Esophagus muscularis mucosa (tissue), 4 donors: ENCODE data around the gene SPOCK3.

ENCODE experiments used
- EP300 ChIP-seq: sonication (generic); formaldehyde crosslinking; IDR thresholded peaks from one replicate; pipeline ENCODE4 v1.6.1; 2017; ENCODE audit warnings: antibody characterized with exemption
- POLR2A ChIP-seq: fragments of 450-650 bp; IDR thresholded peaks from one replicate; pipeline ENCODE4 v1.6.1; 2017; ENCODE audit warnings: antibody characterized with exemption, moderate library complexity, mild to moderate bottlenecking, low read depth
- TF ChIP-seq, protein P1 (sequence below), 3 experiments: fragments of 200-600 bp in 2 of 3; fragments of 450-650 bp in 1 of 3; sonication (generic) in 2 of 3; IDR thresholded peaks; one replicate each; pipeline ENCODE4 v1.5.1; 2017 to 2019; ENCODE audit warnings: antibody characterized with exemption in 3 of 3, mild to moderate bottlenecking in 2 of 3, moderate library complexity in 1 of 3

DNA sequence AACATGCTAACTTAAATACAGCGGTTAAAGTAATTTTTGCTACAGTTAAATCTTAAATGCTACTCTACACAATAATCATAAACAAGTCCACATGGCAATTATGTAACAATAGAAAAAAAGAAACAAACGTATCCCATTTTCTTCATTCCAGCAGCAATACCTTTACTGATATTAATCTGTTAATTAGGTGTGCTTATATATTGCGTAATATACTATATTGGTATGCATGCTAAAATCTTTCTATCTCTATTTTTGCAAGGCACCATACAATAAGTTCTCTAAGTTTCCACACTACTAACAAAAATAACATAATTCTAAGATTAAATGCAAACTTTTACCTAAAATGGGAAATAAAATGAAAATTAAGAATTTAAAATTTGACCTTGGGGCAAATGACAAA lies 500.6 kb downstream of the SPOCK3 start:
- TF ChIP-seq, protein P1, sequence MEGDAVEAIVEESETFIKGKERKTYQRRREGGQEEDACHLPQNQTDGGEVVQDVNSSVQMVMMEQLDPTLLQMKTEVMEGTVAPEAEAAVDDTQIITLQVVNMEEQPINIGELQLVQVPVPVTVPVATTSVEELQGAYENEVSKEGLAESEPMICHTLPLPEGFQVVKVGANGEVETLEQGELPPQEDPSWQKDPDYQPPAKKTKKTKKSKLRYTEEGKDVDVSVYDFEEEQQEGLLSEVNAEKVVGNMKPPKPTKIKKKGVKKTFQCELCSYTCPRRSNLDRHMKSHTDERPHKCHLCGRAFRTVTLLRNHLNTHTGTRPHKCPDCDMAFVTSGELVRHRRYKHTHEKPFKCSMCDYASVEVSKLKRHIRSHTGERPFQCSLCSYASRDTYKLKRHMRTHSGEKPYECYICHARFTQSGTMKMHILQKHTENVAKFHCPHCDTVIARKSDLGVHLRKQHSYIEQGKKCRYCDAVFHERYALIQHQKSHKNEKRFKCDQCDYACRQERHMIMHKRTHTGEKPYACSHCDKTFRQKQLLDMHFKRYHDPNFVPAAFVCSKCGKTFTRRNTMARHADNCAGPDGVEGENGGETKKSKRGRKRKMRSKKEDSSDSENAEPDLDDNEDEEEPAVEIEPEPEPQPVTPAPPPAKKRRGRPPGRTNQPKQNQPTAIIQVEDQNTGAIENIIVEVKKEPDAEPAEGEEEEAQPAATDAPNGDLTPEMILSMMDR (IDR thresholded peaks at IDR 0.05) = no peak
- TF ChIP-seq POLR2A (no peak), EP300 (no peak)
